T-helper 22 cell (primary cell): ENCODE data around the gene LMNA.
"Not testable (repeated sequence)": the region's sequence is repeated elsewhere in the genome, so short reads cannot be mapped to it uniquely, and the experiment has no call there.

Experiments used
- DNase-seq: peaks from one replicate; pipeline ENCODE4 v3.0.0-alpha.2; 2020; ENCODE audit warnings: low read depth

Gene LMNA

DNA sequence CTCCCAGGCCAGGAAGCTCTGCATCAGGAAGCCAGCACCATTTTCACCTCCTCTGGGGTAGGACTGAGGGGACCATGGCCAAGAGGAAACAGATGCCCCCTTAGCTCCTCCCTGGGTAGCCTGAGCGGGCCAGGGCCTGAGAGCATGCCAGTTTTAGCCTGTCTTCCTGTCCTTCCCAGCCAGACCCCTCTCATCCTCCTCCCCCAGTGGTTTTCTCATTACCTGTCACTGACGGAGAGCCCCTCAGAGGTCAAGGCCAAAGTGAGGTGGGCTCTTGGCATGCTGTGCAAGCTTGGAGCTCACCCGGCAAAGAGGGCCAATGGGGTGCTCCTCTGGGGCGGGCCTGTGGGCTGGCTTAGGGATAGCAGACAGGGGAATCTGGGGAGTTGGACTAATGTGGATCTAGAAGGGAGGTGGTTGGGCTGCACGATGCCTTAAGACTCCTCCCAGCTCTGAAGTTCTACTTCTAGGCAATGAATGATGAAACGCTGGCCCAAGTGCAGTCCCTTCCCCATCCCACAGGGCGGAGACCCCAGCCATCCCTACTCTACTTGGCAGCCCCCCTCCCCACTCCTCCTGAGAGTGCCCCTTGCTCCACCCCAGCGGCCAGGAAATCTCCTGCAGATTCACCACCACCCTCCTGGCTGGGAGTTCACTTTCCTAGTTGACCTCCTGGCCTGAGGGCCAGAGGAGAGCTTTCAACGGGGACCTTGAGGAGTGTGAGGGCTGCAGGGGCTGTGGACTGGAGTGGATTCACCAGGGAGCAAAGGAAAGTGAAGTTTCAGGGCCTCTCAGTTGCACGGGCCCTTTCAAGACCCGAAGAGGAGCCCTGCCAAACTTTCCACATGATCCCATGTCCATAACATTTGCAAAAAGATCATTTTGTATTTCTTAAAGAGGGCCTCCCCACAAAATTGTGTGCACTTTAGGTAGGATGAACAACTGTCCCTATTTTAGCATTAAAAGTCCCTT lies 9.4 kb upstream of the LMNA start:
- no peak for DNase-seq

DNA sequence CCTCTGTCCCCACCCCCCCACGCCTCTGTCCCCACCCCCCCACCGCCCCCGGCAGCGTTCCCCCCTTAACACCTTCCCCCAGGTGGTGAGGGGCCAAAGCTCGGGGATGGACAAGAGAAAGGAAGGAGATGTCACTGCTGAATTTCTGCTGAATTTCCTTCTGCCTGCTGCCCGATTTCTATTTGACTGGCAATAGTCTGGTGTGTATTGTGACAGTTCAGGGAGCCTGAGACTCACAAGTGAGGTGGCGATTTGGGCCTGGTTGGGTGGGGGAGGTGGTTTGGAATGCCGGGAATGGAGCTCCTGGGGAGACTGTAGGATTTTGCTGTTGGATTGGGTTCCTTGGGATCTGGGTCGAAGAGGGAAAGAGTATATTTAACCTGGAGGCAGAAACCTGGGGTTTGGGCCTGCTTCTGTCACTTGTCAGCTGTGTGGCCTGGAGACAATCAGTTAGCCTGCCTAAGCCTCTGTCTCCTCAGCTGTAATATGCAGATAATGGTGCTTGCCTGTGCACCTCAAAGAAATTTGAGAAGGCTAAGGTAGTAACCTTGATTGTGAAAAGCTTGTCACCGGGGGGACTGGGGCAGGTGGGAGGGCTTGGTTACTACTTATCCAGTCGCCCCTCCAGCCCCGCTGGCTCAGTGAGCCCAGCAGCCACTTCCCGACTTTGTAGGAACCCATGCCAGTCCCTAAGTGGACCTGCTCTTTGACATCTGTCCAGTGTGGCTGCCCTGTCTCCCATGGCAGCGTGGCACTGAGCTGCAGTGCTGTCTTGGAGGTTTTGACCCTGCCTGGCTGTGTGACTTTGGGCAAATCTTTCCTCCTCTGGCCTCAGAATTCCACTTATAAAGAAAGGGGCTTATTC lies 7.7 kb upstream of the LMNA start:
- no peak for DNase-seq

DNA sequence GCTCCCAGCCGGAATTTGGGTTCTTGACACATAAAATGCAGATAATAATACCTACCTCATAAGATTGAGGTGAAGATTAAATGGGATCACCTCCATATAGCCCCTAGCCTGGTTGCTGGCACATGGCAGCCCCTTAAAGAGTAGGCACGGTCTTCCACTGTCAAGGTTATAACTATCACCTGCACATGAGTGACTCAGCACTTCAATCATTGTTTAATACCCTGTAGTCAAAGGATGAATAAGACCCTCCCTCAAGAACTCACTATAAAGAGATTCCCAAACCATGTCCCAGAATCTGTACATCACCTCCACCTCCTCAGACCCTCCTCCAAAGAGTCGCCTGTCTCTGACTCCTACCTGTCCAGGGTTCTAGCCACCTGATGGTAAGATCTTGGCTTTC lies 6.5 kb upstream of the LMNA start:
- DNase-seq, result no peak

- DNase-seq, result no peak
Measured at GRCh38 chr1:156108664-156109241, 5.8 kb upstream of the LMNA start.

DNA sequence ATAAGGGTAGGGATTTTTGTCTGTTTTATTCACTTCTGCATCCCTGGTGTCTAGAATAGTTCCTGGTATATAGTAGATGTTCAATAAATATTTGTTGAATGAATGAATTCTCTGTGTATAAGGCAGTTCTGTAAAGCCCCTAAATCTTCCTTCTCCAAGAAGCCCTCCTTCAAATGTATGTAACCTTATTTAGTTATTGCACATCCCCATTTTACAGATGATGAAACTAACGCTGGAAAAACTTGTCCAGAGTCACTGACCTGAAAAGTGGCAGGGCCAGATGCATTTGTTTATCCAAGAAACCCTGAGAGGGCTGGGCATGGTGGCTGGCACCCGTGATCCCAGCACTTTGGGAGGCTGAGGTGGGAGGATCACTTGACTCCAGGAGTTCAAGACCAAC lies 4.3 kb upstream of the LMNA start:
- DNase-seq, result no peak

GRCh38 chr1:156111355-156111962 lies 3.1 kb upstream of the LMNA start:
- no peak for DNase-seq

DNA sequence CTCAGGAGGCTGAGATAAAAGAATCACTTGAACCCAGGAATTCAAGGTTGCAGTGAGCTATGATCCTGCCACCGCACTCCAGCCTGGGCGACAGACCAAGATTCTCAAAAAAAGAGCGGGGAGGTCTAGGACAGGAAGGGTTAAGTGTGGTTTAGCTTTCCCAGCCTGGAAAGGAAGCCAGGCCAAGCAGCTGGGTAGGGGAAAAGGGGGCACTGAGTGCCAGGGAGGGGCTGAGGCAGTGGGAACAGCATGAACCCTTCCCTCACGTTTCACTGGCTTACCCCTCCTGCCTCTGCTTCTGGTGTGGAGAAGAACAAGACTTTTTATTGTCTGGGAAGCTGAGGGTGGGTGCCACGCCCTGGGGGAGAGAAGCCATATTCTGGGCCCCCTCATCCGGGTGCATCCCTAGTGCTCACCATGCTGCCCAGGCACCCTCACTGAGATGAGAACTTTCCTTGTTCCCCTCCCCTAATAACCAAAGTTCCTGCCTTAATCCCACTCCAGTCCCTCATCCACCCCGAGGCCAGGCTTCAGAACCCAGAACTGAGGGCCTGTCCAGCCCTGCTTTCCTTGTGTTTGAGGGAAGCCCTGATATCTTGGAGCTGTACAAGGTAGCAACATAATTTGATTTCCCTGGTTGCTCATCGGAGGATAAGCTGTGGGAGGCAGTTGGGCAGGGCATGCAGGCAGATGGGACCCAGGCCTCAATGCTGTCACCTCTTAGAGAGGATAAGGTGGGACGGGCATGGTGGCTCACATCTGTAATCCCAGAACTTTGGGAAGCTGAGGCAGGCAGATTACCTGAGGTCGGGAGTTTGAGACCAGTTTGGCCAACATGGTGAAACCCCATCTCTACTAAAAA lies 2.0 kb upstream of the LMNA start:
- no peak for DNase-seq

GRCh38 chr1:156113282-156113950 lies 1.1 kb upstream of the LMNA start:
- no peak for DNase-seq

DNA sequence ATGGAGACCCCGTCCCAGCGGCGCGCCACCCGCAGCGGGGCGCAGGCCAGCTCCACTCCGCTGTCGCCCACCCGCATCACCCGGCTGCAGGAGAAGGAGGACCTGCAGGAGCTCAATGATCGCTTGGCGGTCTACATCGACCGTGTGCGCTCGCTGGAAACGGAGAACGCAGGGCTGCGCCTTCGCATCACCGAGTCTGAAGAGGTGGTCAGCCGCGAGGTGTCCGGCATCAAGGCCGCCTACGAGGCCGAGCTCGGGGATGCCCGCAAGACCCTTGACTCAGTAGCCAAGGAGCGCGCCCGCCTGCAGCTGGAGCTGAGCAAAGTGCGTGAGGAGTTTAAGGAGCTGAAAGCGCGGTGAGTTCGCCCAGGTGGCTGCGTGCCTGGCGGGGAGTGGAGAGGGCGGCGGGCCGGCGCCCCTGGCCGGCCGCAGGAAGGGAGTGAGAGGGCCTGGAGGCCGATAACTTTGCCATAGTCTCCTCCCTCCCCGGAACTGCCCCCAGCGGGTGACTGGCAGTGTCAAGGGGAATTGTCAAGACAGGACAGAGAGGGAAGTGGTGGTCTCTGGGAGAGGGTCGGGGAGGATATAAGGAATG lies 505 bp downstream of the LMNA start:
- no peak for DNase-seq

- DNase-seq, result no peak
Measured at GRCh38 chr1:156115514-156116374, 1.2 kb downstream of the LMNA start.

DNA sequence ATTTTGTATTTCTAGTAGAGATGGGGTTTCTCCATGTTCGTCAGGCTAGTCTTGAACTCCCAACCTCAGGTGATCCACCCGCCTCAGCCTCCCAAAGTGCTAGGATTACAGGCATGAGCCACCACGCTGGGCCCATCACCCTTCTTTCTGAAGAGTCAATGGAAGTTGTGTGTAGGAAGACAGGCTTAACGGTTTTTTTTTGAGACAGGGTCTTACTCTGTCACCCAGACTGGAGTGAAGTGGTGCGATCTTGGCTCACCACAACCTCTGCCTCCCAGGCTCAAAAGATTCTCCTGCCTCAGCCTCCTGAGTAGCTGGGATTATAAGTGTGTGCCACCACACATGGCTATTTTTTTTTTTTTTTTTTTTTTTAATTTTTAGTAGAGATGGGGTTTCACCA lies 2.2 kb downstream of the LMNA start:
- DNase-seq, result not testable (repeated sequence)

DNA sequence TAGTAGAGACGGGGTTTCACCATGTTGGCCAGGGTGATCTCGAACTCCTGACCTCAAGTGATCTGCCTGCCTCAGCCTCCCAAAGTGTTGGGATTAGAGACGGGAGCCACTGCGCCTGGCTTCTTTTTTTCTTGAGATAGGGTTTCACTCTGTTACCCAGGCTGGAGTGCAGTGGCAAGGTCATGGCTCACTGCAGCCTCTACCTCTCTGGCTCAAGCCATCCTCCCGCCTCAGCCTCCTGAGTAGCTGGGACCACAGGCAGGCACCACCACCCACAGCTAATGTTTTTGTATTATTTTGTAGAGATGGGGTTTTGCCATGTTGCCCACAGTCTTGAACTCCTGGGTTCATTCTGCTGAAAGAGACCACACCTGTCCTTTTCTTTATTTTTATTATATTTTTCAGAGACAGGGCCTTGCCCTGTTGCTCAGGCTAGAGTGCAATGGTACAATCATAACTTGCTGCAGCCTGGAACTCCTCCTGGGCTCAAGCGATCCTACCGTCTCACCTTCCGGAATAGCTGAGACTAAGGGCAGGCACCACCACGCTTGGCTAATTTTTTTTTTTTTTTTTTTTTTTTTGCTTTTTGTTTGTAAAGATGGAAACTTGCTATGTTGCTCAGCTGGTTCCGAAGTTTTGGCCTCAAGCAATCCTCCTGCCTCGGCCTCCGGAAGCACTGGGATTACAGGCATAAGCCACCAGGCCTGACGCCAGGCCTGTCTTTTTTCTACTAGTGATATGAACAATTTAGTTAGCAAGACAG lies 3.1 kb downstream of the LMNA start:
- no peak for DNase-seq

GRCh38 chr1:156118177-156118868 lies 3.8 kb downstream of the LMNA start:
- DNase-seq, result no peak

- DNase-seq, result no peak
Measured at GRCh38 chr1:156119503-156120209, 5.1 kb downstream of the LMNA start.

DNA sequence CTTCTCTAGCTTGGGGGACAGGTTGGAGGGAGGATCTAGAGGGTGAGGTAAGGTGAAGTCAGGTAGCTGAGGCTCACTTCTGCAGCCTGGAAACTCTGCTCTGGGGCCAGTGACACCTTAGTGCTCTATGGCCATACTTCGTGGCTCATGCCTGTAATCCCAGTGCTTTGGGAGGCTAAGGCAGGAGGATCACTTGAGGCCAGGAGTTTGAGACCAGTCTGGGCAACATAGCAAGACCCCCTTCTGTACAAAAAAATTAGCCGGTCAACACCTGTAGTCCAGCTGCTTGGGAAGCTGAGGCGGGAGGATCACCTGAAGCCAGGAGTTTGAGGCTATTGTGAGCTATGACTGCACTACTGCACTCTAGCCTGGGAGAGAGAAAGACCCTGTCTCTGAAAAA lies 5.8 kb downstream of the LMNA start:
- DNase-seq, result no peak

GRCh38 chr1:156121005-156121404 lies 6.5 kb downstream of the LMNA start:
- DNase-seq, result not testable (repeated sequence)

- DNase-seq, result no peak
Measured at GRCh38 chr1:156121457-156121856, 6.9 kb downstream of the LMNA start.
